Loucy (cell line): ENCODE results near the gene USP4.

Source experiments
- CTCF ChIP-seq: fragments of 200-600 bp; sonication (generic); conservative IDR thresholded peaks from 2 replicates; pipeline ENCODE4 v1.5.1; 2014; ENCODE audit warnings: mild to moderate bottlenecking, antibody characterized with exemption, low read length
- EZH2phosphoT487 ChIP-seq: fragments of 200-600 bp; IDR thresholded peaks from 2 replicates; pipeline ENCODE4 v1.6.1; 2018; ENCODE audit warnings: antibody characterized with exemption, mild to moderate bottlenecking, moderate library complexity, borderline replicate concordance

DNA sequence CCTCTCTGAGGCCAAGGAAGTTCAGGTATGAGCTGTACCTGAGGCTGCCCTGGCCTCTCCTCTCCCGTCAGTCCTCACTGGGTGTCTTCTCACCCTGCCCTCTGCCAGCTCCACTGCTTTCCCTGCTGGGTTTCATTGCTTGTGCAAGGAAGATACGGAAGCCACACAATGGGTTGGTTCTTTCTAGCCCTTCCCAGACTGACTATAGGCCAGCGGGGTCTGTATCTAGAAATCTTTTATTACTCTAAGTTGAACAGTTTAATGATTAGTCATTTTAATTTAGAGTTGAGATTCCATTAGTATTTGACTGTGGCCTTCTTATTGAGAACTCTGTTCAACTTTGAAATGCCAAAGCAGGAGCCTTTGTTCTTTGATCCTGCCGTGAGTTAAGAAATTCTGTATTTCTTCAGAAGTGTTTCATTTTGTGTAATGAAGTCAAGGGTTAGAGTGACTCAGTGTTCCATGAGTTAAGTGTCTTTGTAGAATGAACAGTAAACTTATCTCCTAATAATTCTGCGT is 79.0 kb downstream of the USP4 start:
- no peak for TF ChIP-seq CTCF
- no peak for TF ChIP-seq EZH2phosphoT487
